Measurements from ENCODE around the gene CDC7.

- TF ChIP-seq, protein P1, sequence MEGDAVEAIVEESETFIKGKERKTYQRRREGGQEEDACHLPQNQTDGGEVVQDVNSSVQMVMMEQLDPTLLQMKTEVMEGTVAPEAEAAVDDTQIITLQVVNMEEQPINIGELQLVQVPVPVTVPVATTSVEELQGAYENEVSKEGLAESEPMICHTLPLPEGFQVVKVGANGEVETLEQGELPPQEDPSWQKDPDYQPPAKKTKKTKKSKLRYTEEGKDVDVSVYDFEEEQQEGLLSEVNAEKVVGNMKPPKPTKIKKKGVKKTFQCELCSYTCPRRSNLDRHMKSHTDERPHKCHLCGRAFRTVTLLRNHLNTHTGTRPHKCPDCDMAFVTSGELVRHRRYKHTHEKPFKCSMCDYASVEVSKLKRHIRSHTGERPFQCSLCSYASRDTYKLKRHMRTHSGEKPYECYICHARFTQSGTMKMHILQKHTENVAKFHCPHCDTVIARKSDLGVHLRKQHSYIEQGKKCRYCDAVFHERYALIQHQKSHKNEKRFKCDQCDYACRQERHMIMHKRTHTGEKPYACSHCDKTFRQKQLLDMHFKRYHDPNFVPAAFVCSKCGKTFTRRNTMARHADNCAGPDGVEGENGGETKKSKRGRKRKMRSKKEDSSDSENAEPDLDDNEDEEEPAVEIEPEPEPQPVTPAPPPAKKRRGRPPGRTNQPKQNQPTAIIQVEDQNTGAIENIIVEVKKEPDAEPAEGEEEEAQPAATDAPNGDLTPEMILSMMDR (IDR thresholded peaks at IDR 0.05), result peak; percentile 60
- TF ChIP-seq TAF1 (IDR thresholded peaks at IDR 0.05; ENCODE audit: borderline replicate concordance, low read depth, low read length), result no peak
- TF ChIP-seq, protein P2, sequence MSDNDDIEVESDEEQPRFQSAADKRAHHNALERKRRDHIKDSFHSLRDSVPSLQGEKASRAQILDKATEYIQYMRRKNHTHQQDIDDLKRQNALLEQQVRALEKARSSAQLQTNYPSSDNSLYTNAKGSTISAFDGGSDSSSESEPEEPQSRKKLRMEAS (IDR thresholded peaks at IDR 0.05; ENCODE audit: low read depth), result no peak
Measured at GRCh38 chr1:91513160-91513559, 12.5 kb downstream of the CDC7 start.

Measured in SK-N-SH (cell line).